GM18870 (cell line): ENCODE results near the gene CAPN8.

Experiments used
- ATAC-seq: cut with Tn5 transposase; IDR thresholded peaks from one replicate; pipeline ENCODE4 v1.9.1; 2021; ENCODE audit warnings: moderate library complexity; ENCODE audit not compliant: unreplicated experiment

Gene CAPN8

GRCh38 chr1:223657978-223658377, 7.5 kb downstream of the CAPN8 start:
- no peak for ATAC-seq

GRCh38 chr1:223654083-223654482, 11.4 kb downstream of the CAPN8 start:
- ATAC-seq, result no peak

GRCh38 chr1:223653431-223653830, 12.1 kb downstream of the CAPN8 start:
- ATAC-seq, result no peak

DNA sequence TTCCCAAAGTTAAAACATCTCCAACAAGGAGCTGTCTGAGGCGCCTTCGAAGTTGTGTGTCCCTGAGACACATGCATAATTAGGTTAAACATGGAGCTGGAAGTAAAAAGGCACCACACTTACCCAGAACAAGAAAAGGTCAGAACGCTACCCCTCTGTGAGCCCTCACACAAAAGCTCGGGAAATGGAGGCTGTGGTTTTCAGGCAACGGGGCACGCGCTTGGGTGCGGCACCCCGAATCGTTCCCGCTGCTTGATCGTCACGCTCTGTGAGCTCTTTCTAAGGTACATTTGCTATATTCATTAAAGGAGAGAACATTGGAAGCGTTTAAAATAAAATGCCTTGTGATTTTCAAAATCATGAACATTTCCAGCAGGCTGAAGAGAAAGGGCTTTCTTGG, 12.5 kb downstream of the CAPN8 start:
- ATAC-seq, result no peak

GRCh38 chr1:223652436-223652941, 13.0 kb downstream of the CAPN8 start:
- no peak for ATAC-seq

DNA sequence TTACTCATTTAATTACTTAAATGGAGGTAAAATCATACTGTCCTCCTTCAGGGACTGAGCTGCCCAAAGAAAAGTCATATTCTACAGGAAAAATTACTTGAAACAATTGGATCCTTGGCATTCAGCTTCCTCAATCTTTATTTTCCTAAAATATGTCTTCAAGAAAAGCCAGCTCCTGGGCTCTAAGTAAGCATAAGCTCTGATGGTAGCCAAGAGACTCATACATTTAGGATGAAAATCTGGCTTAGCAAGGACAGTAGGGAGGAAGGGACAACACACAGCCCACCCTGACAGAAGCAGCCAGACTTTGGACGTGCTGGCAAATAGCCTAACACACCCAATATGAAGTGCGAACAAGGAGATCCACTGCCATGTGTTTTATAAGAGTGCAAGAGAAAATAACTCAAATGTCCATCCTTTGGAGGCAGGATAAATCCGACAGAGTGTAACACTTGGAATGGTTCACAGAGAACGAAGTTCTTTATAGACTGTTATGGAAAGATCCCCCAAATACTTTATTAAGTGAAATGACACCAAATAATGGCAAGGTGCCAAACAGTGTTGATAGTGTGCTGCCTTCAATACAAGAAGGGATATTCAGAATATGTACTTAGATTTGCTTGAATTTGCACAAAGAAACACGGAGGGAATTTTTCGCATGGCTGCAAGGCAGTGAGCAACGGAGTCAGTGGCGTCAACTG, 14.1 kb downstream of the CAPN8 start:
- no peak for ATAC-seq

GRCh38 chr1:223650465-223650864, 15.0 kb downstream of the CAPN8 start:
- ATAC-seq, result no peak

GRCh38 chr1:223649222-223649621, 16.3 kb downstream of the CAPN8 start:
- ATAC-seq, result no peak

GRCh38 chr1:223647249-223647648, 18.3 kb downstream of the CAPN8 start:
- no peak for ATAC-seq

GRCh38 chr1:223645903-223646302, 19.6 kb downstream of the CAPN8 start:
- ATAC-seq, result no peak

DNA sequence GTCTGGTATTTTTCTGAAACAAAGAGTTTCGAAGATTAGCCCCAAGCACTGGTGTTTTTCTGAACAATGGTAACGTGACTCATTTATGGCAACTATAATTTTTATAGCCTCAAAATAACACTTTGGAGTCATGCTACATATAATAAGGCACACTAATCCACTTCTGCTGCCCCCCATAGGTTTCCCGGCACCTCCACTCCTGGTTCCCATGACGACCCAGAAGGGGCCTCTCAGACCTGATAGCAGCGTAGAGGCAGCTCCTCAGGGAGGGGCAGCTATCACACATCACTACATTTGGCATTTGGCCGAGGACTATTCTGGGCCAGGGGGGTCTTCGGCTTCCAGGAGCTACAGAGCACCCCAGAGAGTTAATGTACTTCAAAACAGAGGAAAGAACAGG, 23.3 kb downstream of the CAPN8 start:
- no peak for ATAC-seq

DNA sequence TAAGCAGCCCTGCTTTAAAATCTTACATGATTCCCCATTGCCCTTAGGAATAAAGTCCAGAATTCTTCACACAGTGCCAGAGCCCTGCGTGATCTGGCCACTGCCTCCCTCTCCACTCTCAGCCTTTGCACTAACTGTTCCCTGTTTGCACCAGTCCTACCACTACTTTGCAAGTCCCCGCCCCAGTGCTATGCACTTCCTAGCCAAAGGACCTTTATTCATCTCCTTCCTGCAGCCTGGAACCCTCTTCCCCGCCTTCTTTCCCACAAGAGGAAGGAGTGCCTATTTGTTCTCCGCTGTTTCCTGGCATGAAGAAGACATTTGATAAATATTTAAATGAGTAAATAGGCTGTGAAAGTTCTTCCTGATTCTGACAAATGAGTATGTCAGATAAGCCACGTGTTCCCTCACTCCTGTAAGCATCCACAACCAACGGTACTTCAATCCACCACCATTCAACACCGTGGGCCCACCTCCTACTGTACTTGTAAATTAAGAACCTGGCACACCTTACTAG, 23.9 kb downstream of the CAPN8 start:
- ATAC-seq, result no peak

DNA sequence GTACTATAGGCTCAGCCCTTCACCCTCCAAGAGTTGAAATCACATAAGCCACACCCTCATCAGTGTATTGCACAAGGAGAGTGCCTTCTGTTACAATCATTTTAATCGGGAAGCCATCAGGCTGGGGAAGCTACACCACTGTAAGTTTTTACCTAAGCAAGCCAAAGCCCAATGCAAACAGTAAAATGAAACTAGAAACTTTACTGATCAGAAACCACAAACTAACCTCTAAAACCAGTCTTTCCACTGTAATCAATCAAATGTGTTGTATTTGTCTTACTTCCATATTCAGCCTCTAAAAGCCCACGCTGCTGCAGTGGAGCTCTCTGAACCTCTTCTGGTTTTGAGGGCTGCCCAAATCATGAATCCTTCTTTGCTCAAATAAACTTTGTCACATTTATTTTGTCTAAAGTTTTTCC, 26.2 kb downstream of the CAPN8 start:
- no peak for ATAC-seq

DNA sequence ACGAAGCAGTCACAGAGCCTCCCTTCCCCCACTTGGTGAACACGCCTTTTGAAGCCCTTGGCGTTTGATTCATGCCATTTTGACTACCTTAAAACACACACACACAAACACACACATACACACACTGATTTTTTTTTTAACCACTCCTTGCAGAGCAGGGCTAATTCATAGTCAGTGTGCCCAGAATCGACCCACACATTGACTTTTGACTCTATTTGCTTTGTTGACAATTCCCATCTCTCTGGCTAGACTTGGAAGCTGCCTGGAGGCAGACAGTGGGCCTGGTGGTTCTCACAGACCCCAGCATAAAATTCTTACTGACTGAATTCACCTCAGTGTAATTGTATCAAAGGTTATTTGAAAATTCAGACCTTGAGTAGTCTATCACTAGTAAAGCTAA, 30.3 kb downstream of the CAPN8 start:
- no peak for ATAC-seq

DNA sequence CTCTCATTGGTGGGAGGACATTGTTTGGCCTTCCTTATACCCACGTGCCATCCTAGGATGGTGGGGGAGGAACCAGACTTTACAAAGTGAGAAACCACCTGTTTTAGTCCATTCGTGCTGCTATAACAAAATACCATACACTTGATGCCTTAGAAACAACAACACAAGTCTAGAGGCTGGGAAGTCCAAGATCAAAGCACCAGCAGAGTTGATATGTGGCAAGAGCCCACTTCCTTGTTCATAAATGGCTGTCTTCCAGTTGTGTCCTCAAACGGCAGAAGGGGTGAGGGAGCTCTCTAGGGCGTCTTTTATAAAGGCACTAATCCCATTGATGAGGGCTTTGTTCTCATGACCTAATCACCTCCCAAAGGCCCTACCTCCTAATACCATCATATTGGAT, 31.1 kb downstream of the CAPN8 start:
- ATAC-seq, result no peak

- ATAC-seq, result no peak
These were observed 33.5 kb downstream of the CAPN8 start for GRCh38 chr1:223631956-223632355.

GRCh38 chr1:223631473-223631872, 34.0 kb downstream of the CAPN8 start:
- ATAC-seq, result no peak

GRCh38 chr1:223629126-223629457, 36.4 kb downstream of the CAPN8 start:
- no peak for ATAC-seq

GRCh38 chr1:223628233-223629125, 37.0 kb downstream of the CAPN8 start:
- no peak for ATAC-seq

DNA sequence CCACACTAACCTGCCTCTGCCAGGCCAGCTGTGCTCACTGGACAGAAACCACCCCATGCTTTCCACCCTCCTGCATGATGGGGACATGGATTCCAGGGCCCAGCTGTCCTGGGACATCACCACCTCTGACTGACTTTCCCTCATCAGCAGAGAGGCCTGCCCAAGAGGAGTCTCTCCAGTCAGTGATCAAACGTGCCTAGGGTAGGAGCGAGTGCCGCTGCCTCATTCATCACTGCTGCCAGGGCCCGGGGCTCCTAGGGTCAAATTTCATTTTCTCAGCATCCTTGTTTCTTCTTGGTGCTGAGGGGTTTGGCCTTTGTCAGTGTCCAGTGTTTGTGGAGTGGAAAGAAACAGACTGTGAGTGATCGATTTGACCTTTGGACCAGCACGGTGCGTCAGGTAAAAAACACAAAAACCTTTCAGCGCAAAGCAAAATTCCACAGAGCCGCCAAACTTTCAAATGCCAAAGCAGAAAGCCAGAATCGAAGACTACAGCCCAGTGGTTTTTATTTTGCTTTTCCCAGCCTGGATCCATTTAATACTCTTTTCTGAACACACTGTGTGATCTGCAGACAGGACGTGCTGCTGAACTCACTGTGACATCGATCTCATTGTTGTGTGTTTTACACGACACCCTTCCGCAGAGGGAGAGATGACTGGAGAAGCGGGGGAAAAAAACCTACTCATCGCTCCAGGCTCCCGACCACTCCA, 43.2 kb downstream of the CAPN8 start:
- no peak for ATAC-seq

DNA sequence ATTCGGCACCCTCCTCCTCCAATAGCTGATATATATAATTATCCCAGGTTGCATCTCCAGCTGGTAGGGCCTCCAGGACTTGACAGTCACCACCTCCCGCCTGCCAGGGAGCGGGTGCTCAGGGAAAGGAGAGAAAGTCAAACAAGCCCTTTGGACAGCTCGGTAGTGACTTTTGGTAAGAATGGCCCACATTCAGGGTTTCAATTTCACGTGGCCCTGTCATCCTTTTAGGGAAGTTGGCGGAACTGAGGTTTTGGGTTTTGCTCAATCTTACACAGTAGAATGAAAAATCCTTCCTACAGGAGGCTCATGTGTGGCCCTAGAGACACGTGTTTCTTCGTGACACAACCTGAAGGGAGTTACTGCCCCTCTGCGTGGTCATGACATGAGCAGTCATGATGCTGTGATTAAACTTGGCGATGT, 44.2 kb downstream of the CAPN8 start:
- ATAC-seq, result peak; percentile 90
